WTC11 (cell line): ENCODE measurements around the gene CNOT10.

ENCODE experiments used
- CBFB ChIP-seq: sonication (generic); formaldehyde crosslinking; IDR thresholded peaks from 2 replicates; pipeline ENCODE4 v1.8.1; 2022; ENCODE audit warnings: mild to moderate bottlenecking, low read depth, missing genetic modification reagents
- CREB1 ChIP-seq: sonication (generic); formaldehyde crosslinking; IDR thresholded peaks from 2 replicates; pipeline ENCODE4 v1.8.0; 2023; ENCODE audit warnings: mild to moderate bottlenecking, missing genetic modification reagents
- CTCF ChIP-seq: fragments of 200-600 bp; IDR thresholded peaks from 2 replicates; pipeline ENCODE4 v1.8.0; 2022; ENCODE audit warnings: antibody characterized with exemption
- ERG ChIP-seq: fragments of 250-450 bp; sonication (Bioruptor Pico); IDR thresholded peaks from 2 replicates; pipeline ENCODE4 v1.8.0; 2021; ENCODE audit warnings: mild to moderate bottlenecking
- MXD4 ChIP-seq: fragments of 250-450 bp; sonication (Bioruptor Pico); IDR thresholded peaks from 2 replicates; pipeline ENCODE4 v1.8.0; 2021; ENCODE audit warnings: mild to moderate bottlenecking, moderate library complexity, borderline replicate concordance
- NR3C1 ChIP-seq: sonication (generic); formaldehyde crosslinking; conservative IDR thresholded peaks from 2 replicates; pipeline ENCODE4 v1.8.1; 2023; ENCODE audit warnings: low read depth, mild to moderate bottlenecking, missing genetic modification reagents
- RELA ChIP-seq: sonication (generic); formaldehyde crosslinking; IDR thresholded peaks from 2 replicates; pipeline ENCODE4 v1.8.1; 2022; ENCODE audit warnings: missing genetic modification reagents, mild to moderate bottlenecking, borderline replicate concordance
- SP1 ChIP-seq: sonication (generic); formaldehyde crosslinking; conservative IDR thresholded peaks from 2 replicates; pipeline ENCODE4 v1.8.1; 2022; ENCODE audit warnings: missing genetic modification reagents
- TP53 ChIP-seq: sonication (generic); formaldehyde crosslinking; IDR thresholded peaks from 2 replicates; pipeline ENCODE4 v1.8.1; 2023; ENCODE audit warnings: mild to moderate bottlenecking, missing genetic modification reagents
- ZMAT4 ChIP-seq: fragments of 250-450 bp; sonication (Bioruptor Pico); IDR thresholded peaks from 2 replicates; pipeline ENCODE4 v1.9.0; 2021; ENCODE audit warnings: mild to moderate bottlenecking
- ZNF138 ChIP-seq: sonication (generic); formaldehyde crosslinking; conservative IDR thresholded peaks from 2 replicates; pipeline ENCODE4 v1.8.1; 2022; ENCODE audit warnings: mild to moderate bottlenecking, moderate library complexity, missing genetic modification reagents
- TF ChIP-seq, protein P1 (sequence below): sonication (generic); formaldehyde crosslinking; IDR thresholded peaks from 2 replicates; pipeline ENCODE4 v1.8.1; 2023; ENCODE audit warnings: mild to moderate bottlenecking, missing genetic modification reagents, moderate library complexity
- TF ChIP-seq, protein P2 (sequence below): sonication (generic); formaldehyde crosslinking; IDR thresholded peaks from 2 replicates; pipeline ENCODE4 v1.8.1; 2023; ENCODE audit warnings: mild to moderate bottlenecking, missing genetic modification reagents, moderate library complexity
- TF ChIP-seq, protein P3 (sequence below): sonication (generic); formaldehyde crosslinking; IDR thresholded peaks from 2 replicates; pipeline ENCODE4 v1.8.1; 2023; ENCODE audit warnings: mild to moderate bottlenecking, missing genetic modification reagents, borderline replicate concordance

GRCh38 chr3:32743934-32744333, 58.9 kb downstream of the CNOT10 start:
- TF ChIP-seq RELA (CRISPR knock-in tag) (no peak), CTCF (no peak), ZMAT4 (CRISPR knock-in tag) (no peak), NR3C1 (CRISPR knock-in tag) (no peak), TP53 (no peak), ZNF138 (CRISPR knock-in tag) (no peak), CREB1 (CRISPR knock-in tag) (no peak), ERG (CRISPR knock-in tag) (no peak), SP1 (no peak), CBFB (CRISPR knock-in tag) (no peak), MXD4 (no peak)
- TF ChIP-seq, protein P1, sequence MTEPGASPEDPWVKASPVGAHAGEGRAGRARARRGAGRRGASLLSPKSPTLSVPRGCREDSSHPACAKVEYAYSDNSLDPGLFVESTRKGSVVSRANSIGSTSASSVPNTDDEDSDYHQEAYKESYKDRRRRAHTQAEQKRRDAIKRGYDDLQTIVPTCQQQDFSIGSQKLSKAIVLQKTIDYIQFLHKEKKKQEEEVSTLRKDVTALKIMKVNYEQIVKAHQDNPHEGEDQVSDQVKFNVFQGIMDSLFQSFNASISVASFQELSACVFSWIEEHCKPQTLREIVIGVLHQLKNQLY, result no peak
- TF ChIP-seq, protein P2, sequence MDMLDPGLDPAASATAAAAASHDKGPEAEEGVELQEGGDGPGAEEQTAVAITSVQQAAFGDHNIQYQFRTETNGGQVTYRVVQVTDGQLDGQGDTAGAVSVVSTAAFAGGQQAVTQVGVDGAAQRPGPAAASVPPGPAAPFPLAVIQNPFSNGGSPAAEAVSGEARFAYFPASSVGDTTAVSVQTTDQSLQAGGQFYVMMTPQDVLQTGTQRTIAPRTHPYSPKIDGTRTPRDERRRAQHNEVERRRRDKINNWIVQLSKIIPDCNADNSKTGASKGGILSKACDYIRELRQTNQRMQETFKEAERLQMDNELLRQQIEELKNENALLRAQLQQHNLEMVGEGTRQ (CRISPR knock-in tag), result no peak
- TF ChIP-seq, protein P3, sequence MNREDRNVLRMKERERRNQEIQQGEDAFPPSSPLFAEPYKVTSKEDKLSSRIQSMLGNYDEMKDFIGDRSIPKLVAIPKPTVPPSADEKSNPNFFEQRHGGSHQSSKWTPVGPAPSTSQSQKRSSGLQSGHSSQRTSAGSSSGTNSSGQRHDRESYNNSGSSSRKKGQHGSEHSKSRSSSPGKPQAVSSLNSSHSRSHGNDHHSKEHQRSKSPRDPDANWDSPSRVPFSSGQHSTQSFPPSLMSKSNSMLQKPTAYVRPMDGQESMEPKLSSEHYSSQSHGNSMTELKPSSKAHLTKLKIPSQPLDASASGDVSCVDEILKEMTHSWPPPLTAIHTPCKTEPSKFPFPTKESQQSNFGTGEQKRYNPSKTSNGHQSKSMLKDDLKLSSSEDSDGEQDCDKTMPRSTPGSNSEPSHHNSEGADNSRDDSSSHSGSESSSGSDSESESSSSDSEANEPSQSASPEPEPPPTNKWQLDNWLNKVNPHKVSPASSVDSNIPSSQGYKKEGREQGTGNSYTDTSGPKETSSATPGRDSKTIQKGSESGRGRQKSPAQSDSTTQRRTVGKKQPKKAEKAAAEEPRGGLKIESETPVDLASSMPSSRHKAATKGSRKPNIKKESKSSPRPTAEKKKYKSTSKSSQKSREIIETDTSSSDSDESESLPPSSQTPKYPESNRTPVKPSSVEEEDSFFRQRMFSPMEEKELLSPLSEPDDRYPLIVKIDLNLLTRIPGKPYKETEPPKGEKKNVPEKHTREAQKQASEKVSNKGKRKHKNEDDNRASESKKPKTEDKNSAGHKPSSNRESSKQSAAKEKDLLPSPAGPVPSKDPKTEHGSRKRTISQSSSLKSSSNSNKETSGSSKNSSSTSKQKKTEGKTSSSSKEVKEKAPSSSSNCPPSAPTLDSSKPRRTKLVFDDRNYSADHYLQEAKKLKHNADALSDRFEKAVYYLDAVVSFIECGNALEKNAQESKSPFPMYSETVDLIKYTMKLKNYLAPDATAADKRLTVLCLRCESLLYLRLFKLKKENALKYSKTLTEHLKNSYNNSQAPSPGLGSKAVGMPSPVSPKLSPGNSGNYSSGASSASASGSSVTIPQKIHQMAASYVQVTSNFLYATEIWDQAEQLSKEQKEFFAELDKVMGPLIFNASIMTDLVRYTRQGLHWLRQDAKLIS (CRISPR knock-in tag), result no peak
